NCI-H510A treated with DMSO at 0.1 percent for 48 hours (cell line): ENCODE measurements around the gene CRK.
"Not testable (repeated sequence)": the region's sequence is repeated elsewhere in the genome, so short reads cannot be mapped to it uniquely, and the experiment has no call there.

ENCODE experiments used
- DNase-seq: peaks from one replicate; lab custom pipeline; 2025; lab: John Stamatoyannopoulos, UW

Gene CRK

DNA sequence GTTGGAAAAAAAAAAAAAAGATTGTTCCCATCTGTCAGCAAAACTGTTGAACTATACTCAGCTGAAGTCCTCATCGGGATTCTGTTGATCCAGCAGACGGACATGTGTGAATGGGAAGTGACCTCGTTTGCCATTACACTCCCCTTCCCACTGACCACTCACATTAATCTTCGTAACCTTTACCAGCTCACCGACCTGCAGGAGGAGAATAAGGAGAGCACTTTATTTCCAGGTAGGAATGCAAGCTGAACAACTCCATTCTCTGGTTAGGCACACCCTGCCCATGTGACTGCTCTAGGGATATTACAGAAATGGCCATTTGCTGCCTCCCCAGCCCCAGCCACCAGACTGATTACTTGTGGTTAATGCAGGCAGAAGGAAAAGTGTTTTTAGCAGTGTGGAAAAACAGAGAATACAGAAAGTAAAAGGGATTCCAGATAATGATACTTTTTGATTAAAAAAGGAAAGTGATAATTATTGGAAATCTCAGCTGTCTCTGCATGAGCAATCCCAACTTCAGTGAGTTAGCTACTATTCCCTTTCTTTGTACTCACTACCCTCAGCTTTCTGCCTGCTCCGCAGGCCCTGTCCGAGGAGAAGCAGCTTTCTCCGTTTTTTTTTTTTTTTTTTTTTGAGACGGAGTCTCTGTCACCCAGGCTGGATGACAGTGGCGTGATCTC lies 32.4 kb downstream of the CRK start:
- no peak for DNase-seq

DNA sequence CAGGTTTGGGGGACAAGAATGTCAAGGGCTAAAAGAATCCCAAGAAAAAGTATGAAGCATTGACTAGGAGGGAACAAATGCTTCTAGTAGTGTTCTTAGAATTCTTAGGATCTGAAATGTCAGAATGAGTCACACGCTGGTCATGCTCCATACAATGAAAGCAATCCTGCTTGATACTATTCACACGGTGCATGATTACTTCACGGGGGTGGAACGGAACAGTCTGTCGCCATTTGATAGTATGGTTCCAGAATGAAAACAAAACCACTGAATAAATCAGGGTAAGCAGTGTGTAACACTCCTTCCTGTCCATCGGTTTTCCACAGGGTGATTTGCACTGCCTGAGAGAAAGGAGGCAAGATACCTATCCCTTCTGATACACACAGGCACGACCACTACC lies 33.1 kb downstream of the CRK start:
- DNase-seq, result no peak

DNA sequence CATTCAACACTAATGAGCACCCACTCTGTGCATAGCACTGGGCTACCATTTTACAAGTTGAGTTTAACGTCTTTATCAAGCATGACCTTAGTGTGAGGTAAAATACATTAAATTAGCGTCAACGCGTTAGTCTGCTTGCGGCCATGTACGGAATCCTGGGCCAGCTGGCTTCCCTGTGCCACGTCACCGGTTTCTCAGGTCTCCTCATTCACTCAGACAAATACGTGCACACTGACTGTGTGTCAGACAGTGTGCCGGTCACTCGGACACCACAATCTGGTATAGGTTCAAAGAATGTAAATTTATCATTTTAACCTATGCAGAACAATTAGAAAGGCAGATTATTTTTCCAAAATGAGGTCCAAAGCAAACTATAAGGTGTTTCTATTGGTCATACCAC lies 34.6 kb downstream of the CRK start:
- DNase-seq, result no peak

DNA sequence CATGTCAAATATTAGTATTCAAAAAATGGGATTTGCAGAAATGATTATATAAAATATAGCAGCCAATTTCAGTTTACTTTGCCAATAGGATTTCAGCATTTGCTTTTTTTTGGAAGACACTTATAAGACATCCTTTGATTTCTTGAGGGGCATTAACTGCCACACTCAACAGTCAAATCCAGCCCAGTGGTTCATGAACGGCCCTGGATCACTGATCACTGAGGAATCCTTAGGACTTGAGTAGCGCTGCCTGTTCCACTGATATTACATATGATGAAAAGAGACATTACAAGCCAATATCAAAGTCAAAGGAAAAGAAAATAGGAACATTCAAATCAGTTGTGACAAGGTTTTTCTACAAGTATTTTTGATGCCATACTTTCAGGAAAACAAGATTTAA lies 35.1 kb downstream of the CRK start:
- no peak for DNase-seq

DNA sequence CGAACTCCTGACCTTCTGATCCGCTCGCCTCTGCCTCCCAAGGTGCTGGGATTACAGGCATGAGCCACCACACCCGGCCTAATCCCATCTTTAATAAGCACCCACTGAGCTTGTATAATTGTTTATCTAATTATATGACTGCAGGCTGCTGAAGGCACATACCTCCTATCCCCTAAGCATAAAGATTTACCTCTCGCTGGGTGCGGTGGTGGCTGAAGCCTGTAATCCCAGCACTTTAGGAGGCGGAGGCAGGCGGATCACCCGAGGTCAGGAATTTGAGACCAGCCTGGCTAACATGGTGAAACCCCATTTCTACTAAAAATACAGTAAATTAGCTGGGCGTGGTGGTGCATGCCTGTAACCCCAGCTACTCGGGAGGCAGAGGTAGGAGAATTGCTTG lies 35.9 kb downstream of the CRK start:
- no peak for DNase-seq

DNA sequence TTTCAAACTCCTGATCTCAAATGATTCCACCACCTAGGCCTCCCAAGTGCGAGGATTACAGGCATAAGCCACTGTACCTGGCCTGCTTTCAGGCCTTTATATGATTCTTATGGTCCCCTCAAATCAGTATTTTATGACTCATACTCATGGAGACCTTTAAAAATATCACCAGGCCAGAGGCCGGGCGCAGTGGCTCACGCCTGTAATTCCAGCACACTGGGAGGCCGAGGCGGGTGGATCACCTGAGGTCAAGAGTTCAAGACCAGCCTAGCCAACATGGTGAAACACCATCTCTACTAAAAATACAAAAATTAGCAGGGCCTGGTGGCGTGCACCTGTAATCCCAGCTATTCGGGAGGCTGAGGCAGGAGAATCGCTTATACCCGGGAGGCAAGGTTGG lies 37.6 kb downstream of the CRK start:
- DNase-seq, result not testable (repeated sequence)

DNA sequence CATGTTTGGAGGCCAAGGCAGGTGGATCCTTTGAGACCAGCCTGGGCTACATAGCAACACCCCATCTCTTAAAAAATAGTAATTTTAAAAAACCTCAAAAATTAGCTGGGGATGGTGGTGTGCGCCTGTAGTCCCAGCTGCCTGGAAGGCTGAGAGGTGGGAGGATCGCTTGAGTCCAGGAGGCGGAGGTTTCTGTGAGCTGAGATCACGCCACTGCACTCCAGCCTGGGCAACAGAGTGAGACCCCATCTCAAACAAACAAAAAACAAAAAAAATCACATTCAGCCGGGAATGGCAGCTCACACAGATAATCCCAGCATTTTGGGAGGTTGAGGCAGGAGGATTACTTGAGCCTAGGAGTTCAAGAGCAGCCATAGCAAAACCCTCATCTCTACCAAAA lies 39.6 kb downstream of the CRK start:
- DNase-seq, result no peak

DNA sequence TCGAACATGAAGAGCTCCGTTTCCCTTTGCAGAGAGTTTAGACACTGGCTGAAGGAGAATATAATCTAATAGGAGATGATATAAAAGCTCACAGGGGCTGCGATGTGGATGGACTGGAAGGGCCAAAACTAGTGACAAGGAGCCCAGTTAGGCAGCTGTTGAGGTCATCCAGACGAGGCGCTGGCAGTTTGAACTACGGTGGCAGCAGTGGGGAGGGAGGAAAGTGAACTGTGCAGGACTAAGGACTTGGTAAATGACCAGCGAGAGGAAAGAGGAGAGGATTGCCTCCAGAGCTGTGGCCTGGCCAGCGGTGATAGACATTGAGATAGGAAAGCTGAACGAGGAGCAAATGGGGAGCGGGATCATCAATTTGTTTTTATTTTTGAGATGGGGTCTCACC lies 41.4 kb downstream of the CRK start:
- no peak for DNase-seq

DNA sequence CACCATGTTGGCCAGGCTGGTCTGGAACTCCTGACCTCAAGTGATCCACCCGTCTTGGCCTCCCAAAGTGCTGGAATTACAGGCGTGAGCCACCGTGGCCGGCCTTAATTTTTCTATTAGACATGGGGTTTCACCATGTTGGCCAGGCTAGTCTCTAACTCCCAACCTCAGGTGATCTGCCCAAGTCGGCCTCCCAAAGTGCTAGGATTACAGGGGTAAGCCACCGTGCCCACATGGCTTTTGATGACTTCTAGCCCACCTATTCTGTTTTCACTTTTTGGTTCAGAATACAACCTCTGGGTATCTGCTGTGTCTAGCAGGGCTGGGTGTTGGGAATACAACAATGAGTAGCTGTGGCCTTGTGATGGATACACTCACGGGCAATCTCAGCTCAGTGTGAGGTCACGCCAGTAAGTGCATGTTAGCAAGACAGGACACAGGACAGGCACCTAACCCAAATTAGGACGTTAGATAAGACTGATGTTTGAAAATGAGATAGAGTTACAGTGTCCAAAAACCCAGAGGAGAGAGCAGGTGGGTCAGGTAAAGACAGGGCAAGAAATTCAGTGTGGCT lies 41.9 kb downstream of the CRK start:
- DNase-seq, result no peak

DNA sequence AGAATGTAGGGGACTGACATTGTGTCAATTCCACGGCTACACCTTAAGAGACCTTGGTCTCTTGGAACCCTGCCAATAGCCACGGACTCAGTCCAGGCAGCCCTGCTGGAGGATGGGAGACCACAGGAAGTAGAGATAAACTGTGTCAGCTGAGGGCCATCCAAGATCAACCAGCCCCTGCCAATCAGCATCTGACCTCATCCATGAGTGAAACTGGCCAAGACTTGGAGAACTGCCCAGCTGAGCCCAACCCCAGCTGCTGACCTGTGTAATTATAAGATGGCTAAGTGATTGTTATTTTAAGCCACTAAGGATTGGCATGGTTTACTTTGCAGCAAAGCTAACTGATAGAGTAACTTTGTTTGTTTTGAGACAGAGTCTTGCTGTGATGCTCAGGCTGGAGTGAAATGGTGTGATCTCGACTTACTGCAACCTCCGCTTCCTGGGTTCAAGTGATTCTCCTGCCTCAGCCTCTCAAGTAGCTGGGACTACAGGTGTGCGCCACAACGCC lies 42.7 kb downstream of the CRK start:
- DNase-seq, result peak; percentile 22

DNA sequence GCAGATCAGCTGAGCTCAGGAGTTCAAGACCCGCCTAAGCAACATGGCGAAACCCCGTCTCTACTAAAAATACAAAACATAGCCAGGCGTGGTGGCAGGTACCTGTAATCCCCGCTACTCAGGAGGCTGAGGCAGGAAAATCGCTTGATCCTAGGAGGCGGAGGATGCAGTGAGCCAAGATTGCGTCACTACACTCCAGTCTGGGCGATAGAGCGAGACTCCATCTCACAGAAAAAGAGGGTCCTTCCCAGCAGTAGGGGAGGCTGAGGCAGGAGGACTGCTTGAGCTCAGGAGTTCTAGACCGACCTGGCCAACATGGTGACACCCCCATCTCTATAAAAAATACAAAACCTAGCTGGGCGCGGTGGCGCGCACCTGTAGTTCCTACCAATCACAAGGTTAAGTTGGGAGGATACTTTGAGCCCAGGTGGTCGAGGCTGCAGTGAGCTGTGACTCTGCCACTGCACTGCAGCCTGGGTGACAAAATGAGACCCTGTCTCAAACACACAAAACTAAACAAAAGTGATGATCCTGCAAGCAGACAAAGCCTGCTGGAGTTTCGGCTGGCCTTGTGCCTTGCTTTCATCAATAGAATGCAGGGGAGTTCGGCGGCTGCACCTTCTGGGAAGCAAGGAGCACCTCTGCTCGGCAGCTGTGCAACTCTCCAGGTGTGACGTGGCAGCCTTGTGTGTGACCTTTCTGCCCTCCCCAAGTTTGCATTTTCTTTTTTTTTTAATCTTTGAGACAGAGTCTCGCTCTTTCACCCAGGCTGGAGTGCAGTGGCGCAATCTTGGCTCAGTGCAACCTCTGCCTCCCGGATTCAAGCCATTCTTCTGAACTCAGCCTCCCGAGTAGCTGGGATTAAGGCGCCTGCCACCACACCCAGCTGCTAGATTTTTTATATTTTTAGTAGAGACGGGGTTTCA lies 43.6 kb downstream of the CRK start:
- DNase-seq, result no peak

DNA sequence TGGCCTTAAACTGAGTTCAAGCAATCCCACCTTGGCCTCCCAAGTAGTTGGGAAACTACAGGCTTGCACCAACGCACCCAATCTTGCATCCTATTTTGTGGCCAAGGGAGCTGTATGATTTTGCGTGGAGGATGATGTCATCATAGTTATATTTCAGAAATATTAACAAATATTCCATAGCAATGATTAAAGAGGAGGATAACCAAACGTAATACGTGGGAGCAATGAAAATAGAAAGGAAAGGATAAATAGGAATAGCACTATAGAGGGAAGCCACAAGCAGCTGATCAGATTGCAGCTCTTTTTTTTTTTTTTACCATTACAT lies 53.8 kb downstream of the CRK start:
- DNase-seq, result no peak

DNA sequence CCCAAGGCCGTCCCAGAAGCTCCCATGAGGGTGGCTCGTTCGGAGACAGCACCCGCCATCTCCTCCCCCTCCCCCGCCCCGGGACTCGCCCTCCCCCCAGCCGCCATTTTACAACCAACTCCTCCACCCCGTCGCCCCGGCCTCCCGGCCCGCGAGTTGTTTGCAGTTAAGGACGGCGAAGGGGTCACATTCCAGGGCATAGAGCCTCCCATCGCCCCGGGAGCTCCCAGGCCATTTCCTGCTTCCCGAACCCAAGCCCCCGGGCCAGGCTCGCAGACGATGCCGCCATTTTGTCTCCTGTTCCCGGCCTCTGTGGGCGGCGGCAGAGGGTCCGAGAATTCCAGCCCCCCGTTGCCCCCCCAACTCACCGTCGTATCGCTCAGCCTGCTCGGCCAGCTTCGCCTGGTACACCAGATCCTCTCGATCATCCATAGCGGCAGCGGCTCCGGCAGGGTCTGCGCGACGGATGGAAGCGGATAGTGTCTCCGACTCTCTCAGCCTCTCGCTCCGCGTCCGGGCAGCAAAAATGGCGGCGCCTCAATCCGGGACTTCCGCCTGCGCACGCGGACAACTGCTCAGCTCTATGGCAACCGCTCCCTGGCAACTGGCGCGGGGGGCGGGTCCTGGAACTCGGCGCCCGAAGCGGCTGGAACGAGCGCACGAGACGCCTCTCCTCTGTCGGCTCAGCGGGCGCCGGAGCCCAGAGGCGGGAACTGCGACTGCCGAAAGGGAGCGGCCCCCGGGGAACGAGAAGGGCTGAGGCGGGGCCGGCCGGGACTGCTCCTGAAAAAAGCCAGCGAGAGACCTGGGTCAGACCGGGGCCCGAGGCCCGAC lies 56.1 kb downstream of the CRK start, which contains the start of gene YWHAE:
Gene YWHAE, minus strand, starts transcription at position 544 of the 834 bp plus-strand sequence. Its CDS starts 112 bp downstream, at position 432.
- peak; percentile 80 for DNase-seq

DNA sequence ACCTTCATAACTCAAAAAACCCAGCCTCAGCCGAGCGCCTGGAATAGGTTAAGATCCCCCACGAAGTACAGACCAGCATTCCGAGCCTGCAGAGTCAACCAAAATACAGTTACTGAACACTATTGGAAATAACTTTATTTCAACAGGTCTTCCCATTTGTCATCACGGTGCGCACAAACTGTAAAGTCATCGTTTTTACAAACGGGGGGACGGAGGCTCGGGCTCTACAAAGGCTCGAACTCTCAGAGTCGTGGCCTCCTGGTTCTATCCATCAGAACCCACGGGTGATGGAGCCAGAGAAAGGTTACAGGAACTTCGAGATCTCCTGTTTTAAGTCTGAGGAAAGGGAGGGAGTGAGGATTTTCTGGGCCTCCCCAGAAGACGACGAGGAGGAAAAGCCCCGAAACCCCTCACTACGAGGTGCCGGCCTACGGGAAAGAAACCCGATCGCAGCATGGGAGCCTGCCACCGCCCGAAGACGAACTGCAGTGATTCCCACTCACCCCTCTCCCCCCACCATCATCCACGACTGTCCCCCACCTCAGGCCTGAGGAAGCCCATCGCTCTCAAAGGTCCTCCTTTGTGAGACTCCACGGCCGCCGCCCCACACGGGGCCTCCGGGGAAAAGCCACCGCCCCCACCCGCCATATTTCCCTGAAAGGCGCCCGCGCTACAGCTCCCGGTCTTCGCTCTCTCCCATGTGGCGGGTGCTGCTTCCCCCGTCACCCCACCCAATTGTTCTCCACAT lies 56.9 kb downstream of the CRK start:
- DNase-seq, result peak; percentile 34

DNA sequence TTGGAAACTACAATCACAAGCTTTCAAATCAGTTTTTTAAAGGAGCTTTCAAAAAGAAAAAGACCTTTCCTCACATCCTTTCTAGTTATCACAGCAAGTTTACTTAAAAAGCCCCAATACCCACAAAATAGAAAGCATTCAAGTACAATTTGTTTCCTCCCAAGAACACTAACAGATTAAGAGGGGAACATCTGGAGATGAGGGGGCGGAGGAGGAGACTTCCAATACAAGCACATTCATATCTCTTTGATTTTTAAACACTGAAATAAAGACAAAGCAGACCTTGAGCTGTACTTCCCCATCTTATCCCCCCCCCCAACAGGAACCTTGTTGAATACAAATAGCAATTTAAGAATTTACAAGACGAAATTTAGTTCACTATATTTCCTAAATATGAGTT lies 58.0 kb downstream of the CRK start:
- no peak for DNase-seq

DNA sequence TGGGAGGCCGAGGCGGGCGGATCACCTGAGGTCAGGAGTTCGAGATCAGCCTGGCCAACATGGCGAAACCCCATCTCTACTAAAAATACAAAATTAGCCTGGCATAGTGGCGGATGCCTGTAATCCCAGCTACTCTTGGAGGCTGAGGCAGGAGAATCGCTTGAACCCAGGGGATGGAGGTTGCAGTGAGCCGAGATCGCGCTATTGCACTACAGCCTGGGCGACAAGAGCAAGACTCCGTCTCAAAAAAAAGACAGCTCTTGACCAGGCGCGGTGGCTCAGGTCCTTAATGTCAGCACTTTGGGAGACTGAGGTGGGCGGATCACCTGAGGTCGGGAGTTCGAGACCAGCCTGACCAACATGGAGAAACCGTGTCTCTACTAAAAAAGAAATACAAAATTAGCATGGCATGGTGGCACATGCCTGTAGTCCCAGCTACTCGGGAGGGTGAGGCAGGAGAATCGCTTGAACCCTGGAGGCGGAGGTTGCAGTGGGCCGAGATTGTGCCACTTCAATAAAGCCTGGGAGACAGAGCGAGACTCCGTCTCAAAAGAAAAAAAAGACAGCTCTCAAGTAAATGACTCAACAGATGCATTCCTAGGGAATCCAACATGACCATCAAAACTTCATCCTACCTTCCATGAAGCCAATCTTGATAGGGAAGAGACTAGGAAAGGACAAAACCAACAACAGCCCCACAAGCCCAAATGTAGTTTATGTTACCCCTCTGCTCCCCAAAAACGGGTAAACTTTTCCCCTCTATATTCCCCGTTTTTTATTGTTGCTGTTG lies 60.0 kb downstream of the CRK start:
- not testable (repeated sequence) for DNase-seq

DNA sequence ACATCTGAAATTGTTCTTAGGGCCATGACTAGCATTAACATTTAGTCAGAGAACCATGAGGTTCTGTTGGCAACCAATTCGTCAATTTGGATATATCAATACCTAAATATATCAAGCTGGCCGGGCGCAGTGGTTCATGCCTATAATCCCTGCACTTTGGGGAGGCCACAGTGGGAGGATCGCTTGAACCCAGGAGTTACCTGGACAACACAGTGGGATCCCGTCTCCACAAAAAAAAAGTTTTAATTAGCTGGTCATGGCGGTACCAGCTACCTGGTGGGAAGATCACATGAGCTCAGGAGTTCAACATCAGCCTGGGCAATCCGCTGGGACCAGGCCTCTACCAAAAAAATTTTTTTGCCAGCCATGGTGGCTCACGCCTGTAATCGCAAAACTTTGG lies 64.5 kb downstream of the CRK start:
- no peak for DNase-seq

DNA sequence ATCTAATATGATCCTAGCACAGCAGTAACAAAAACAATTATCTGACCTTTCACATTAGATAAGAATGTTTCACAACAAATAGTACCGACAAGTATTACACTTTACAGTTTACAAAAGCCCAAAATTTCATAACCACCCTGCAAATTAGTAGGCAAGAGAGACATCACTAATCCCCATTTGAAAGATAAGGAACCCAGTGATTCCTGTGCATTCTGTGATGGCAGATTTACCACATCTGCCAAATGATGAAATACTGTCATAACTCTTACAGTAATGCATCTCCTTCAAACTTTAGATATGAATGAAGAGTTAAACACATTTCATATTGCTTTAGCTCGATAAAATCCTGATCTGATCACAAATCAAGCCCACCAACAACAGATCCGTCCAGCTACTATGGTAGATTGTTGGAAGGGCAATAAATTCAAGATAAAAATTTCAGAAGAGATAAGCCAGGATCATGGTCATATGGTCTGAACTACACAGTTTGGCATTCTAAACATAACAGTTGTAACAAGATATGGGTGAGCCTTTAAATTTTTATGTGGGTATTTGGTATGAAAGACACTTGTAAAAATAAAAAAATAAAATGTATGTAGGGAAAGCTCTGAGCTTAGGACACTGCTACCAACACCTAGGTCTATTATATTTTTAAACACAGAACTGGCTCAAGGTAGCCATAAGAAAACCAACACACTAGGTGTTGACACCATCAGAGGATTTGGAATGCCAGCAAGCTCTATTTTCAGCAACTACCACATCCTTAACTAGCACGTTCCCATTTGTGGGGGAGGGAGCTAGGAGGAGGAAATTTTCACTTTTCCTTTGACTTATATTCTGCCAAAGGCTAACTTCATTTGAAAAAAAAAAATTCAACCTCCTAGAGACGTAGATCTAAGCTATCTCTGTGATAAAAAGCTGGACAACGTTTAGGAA lies 65.3 kb downstream of the CRK start:
- no peak for DNase-seq

DNA sequence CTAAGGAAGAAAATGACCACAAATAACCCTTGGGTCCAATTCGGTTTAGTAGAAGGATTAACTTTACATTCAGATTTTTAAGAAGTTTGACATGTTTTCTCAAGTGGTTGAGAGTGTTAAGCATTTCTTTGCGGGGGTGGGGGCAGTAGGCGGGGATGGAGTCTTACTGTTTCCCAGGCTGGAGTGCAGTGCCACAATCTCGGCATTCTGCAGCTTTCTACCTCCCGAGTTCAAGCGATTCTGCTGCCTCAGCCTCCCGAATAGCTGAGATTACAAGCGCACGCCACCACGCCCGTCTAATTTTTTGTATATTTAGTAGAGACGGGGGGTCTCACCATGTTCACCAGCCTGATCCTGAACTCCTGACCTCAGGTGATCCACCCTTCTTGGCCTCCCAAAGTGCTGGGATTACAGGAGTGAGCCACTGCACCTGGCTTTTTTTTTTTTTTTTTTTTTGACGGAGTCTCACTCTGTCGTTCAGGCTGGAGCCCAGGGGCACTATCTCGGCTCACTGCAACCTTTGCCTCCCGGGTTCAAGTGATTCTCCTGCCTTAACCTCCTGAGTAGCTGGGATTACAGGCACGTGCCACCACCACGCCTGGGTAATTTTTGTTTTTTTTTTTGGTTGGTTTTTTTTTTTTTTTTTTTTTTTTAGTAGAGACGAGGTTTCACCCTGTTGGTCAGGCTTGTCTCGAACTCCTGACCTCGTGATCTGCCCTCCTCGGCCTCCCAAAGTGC lies 68.4 kb downstream of the CRK start:
- DNase-seq, result not testable (repeated sequence)
